Measurements from ENCODE around the gene EXOC4. TPM values are rescaled to one million over a fixed set of nuclear protein-coding genes. Genes with fewer than 3 reads are reported as not detected.

The EXOC4 gene
- total RNA-seq, 2 donors from 2014 or later: 52.4 to 74.0 TPM

DNA sequence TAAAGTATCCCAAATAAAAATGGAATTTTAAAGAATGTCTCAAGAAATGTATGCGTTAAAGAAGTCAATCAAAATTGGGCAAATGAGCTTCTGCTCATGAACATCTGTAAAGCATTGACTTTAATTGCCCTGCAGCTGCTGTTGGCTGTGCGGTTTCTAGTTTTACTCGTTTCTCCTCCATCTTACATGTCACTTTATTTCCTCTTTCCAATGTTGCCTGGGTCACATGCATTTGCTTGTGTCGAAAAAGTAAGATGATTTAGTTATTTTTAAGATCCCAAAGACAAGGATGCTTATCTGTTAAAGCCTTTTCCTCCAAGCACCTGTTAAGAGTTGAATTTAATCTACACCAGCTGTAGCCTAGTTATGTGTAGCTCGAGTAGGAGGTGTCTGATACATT lies 310.4 kb downstream of the EXOC4 start:
- ATAC-seq: no peak
- DNase-seq (ENCODE audit: low spot score in 2 of 2): no peak
- H3K27ac Mint-ChIP-seq: no peak overlapping the region
- peaks cover 13 to 19% of the 10 kb centered on the region in 2 donors for H3K36me3 Mint-ChIP-seq
- H3K9me3 Mint-ChIP-seq: no peaks in the 10 kb centered on the region

DNA sequence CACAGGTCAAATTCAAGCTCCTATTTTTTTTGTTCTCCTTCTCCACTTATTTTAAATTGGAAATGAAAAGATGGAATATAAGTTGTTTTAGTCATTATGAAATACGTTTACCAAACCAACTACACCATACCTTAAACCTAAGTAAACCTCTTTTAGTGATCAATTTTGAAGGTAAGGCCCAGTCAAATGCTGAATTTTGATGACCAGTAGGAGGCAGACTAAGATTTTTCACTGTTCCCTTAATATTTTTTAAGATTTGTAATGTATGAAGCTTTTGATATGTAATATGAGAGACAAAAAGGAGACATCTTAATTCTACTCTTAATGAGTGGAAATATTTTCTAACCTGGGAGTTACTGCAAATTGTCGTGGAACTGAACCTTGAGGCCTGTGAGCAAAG lies 311.6 kb downstream of the EXOC4 start:
- ATAC-seq (no peak), DNase-seq (ENCODE audit: low spot score in 2 of 2) (no peak)
- no peaks in the 10 kb centered on the region for H3K9me3 Mint-ChIP-seq
- H3K27ac Mint-ChIP-seq: no peak overlapping the region
- peaks cover 13 to 19% of the 10 kb centered on the region in 2 donors for H3K36me3 Mint-ChIP-seq

DNA sequence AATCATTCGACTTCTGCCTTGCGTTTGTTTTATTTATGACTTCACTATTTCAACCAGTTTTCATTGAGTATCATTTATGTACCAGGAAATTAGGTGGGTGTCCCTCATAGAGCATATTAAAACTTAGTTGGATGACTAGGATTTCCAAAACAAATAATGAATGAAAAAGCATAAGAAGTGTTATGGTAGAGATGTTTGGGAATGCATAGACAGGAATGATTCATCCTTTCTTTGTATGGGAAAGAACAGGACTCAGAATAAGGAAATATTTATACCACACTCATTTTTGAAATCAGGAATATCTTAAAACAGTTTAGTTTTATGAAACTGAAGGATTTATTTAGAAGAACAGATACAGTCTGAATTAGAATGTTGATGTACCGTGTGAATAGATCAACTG lies 315.7 kb downstream of the EXOC4 start:
- no peak for ATAC-seq
- peaks cover 13 to 19% of the 10 kb centered on the region in 2 donors for H3K36me3 Mint-ChIP-seq
- DNase-seq (ENCODE audit: low spot score in 2 of 2): no peak
- H3K27ac Mint-ChIP-seq: no peak overlapping the region
- H3K9me3 Mint-ChIP-seq: no peaks in the 10 kb centered on the region

DNA sequence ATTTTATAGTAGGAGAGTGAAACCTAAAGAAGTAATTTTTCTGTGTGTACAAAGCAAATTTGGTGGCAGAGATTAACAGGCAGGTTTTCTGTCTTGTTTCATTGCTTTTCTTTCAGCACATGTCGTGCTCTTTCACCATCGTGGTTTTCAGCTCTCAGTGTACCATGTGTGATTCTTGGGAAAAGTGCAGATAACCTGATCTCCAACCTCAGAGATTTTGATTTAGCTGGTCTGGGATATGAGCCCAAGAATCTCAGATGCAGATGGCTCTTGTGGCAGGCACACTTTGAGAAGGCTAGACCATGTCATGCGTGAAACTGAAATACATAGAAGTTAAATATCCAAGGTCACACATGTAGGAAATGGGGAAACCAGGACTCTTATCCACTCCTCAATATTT lies 317.4 kb downstream of the EXOC4 start:
- Mint-ChIP-seq H3K27ac (no peak overlapping the region), H3K9me3 (no peaks in the 10 kb centered on the region), H3K36me3 (peaks cover under 1 to 5% of the 10 kb centered on the region in 2 donors)
- DNase-seq (ENCODE audit: low spot score in 2 of 2) (no peak), ATAC-seq (no peak)

DNA sequence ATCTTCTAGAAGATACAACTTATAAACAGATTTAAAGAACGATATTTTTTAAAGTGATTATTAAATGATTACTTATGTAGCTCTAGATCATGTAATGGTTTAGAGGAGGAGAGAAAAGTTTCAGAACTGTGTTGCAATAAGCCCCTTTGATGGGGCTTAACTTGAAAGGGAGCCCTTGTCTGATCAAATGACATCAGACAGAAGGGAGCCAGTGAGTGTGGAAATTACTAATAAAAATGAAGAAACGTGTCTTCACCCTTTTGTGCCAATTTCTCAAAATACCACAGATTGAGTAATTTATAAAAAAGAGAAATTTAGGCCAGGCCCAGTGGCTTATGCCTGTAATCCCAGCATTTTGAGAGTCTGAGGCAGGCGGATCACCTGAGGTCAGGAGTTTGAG lies 318.2 kb downstream of the EXOC4 start:
- DNase-seq (ENCODE audit: low spot score in 2 of 2) (no peak), ATAC-seq (no peak)
- no peaks in the 10 kb centered on the region for H3K36me3 Mint-ChIP-seq
- no peak overlapping the region for H3K27ac Mint-ChIP-seq
- H3K9me3 Mint-ChIP-seq: no peaks in the 10 kb centered on the region

DNA sequence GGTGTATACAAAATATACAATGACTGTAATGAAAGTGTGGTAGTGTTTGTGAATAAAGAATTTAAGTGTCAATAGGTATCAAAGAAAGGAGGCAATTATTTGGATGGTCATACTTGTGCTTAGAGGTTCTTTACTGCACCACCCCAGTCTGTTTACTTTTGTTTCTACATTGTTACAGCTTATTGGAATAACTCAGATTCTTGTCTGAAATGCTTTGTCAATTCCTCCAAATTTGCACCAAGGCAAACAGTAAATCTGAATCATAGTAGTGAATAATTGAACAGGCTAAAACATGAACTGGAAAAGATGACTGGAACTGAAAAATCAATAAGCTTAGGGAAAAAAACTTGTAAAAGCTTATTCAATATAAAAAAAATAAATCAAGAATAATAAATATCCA lies 319.2 kb downstream of the EXOC4 start:
- no peak overlapping the region for H3K27ac Mint-ChIP-seq

DNA sequence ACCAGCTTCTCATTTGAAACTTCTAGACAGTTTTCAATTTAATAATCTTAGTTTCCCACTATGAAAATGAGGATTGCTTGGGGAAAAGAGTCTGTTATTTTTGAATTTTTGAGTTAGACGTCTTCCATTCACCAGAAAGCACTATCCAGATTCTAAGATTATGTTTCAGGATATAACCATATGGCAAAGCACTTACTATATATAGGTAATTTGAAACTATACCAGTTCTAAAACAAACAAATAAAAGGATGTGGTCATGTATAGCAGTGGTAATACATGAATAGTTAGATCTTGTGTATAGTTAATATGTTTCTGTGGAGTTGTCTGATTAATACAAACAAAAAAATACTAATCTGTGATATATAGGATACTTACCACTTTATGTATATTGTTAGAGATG lies 320.0 kb downstream of the EXOC4 start:
- DNase-seq (ENCODE audit: low spot score in 2 of 2) (no peak), ATAC-seq (no peak)
- Mint-ChIP-seq H3K27ac (no peak overlapping the region), H3K9me3 (no peaks in the 10 kb centered on the region), H3K36me3 (no peaks in the 10 kb centered on the region)

More for the DNA sequence above, 319.2 kb downstream of the EXOC4 start:
- ATAC-seq (no peak), DNase-seq (ENCODE audit: low spot score in 2 of 2) (no peak)
- H3K36me3 Mint-ChIP-seq: no peaks in the 10 kb centered on the region
- H3K9me3 Mint-ChIP-seq: no peaks in the 10 kb centered on the region

DNA sequence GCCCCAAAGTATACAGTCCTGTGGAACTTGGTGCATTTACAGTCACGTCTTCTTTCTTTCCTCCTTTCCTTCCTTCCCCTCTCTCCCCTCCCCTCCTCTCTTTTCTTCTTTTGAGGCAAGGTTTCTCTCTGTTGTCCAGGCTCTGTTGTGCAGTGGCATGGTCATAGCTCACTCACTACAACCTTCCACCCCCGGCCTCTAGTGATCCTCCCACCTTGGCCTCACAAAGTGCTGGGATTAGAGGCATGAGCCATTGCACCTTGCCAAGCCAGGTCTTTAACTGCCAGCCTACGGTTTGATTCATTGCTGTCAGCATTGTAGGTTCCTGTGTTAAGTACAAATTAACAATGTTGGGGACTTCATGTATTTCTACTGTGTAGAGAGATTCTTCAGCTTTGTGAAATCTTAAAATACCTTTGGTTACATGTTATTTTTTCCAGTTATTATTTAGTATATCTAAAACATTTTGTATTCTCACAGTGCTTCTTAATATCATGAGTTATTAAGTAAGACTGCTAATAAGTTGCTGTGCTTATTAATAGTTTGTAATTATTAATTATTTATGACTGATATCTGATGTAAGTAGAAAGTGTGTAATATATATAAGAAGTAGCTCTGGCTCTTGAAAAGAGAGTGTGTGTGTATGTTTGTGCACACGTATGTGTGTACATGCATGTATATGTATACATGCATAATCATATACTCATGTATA lies 320.8 kb downstream of the EXOC4 start:
- Mint-ChIP-seq H3K9me3 (no peaks in the 10 kb centered on the region), H3K27ac (no peak overlapping the region), H3K36me3 (no peaks in the 10 kb centered on the region)
- ATAC-seq: no peak
- DNase-seq (ENCODE audit: low spot score in 2 of 2): no peak

DNA sequence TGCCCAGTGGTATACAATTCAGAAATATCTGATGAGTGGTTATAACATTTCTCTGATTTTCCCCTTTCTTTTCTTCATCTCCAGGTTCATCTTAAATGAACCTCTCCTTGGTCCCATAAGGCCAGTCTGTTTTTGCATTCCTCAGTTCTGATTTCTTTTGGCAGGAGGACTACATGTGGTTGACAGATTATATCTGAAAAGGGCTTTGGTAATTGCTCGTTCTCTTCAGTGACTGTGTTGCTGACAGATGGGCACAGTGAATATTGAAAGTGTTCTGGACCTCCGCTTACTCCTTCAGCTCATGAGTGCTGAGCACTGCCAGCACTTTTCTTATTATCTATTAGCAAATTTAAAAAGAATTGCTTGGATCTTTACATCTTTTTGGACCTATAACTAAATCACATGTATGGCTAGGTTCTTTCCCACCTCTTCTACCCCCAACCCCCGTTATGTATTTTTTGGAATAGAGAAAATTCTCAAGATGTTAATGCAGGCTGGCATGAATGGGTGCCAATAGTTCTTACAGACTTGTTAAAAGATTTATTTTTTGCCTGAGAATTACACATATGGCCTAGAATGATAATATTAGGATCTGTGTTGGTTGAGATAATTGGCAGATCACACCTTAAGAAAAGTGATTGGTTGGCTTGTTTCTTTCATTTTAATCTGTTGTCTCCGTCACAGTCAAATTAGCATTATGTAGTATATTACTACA lies 323.0 kb downstream of the EXOC4 start:
- ATAC-seq: no peak
- H3K27ac Mint-ChIP-seq: no peak overlapping the region
- no peaks in the 10 kb centered on the region for H3K9me3 Mint-ChIP-seq
- peaks cover 0 to 6% of the 10 kb centered on the region in 2 donors for H3K36me3 Mint-ChIP-seq
- DNase-seq (ENCODE audit: low spot score in 2 of 2): no peak

DNA sequence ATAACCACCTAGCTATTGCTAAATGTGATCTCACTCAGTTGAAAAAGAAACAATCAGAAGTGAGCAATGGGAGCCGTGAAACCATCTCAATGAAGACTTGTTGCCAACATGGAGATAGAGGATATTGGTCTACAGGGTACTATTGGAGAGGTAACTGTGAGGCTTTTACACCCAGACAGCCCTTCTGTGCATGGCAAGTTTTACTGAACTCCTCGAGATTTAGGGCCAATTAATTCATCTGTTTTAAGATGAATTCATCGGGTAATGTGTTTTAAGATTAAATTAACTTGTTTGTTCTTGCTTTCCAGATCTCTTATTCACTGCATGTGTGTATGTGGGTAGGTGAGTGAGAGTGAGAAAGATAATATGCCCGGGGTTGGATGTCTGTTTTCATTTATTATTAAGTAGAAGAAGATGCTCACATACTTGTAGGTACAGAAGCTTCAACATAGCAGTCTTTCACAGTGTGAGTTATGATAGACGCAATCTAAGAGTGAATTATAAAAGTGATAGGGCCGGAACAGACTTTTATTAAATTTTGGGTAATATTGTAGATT lies 323.8 kb downstream of the EXOC4 start:
- Mint-ChIP-seq H3K9me3 (no peaks in the 10 kb centered on the region), H3K36me3 (peaks cover 0 to 8% of the 10 kb centered on the region in 2 donors), H3K27ac (no peak overlapping the region)
- no peak for ATAC-seq
- no peak for DNase-seq (ENCODE audit: low spot score in 2 of 2)

DNA sequence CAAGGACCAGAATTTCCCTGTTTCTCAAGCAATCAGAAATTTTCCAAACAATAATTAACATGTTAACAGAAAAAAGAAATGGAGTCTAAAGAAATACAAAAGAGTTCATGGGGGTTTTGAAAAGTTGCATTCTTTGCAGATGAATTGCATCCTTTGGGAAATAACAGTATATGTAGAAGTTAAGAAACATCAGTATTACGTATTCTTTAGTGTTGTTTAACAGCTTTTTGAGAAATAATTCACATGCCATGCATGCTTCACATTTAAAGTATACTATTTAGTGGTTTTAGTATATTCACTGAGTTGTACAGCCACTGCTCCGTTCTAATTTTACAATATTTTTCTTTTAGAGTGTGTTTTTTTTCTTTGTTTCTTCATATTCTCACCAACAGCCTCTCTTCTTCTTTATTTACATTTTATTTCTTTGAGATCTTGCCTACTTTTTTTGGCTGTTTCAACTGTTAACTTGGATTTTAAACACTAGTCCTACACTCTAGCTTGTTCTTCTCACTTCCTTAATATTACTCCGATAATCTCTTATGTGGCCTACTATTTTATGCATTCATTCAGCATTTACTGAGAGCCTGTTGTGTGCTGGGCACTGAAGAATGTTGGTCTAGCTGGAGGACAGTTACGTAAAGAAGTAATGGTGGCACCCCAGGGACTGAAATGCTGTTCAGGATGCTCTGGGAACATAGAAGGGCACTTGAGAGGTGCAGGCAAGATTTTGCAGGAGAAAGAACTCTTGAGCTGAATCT lies 330.1 kb downstream of the EXOC4 start:
- DNase-seq (ENCODE audit: low spot score in 2 of 2) (no peak), ATAC-seq (no peak)
- Mint-ChIP-seq H3K36me3 (peaks cover 16% of the 10 kb centered on the region in 2 donors), H3K9me3 (peaks cover 4 to 11% of the 10 kb centered on the region in 2 donors), H3K27ac (no peak overlapping the region)

DNA sequence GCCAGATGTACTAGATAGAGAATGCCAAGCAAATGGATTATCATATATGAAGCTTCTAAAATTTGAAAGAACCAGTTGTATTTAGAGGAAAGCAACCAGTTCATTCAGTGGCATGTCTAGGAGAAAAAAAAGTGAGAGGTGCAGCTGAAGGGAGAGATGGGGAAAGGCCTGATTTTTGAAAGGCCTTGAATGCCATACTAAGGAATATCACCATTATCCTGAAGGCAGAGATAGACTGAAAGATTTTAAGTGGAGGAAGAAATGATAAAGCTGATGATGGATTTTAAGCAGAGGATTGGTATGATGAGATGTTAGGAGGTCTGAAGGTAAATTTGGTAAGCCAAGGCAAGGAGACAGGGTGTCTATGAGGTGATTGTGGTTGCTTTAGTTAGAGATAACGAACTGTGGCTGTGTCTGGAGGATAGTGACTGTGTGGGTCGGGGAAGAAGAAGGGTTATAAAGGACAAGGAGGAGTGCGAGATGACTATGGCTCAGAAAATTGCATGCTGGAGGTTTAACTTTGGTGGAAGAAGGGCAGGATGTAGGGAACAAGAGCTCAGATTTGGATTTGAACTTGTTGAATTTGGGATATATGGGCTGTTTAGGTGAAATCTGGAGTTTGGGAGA lies 330.8 kb downstream of the EXOC4 start:
- Mint-ChIP-seq H3K27ac (no peak overlapping the region), H3K36me3 (peaks cover 16% of the 10 kb centered on the region in 2 donors), H3K9me3 (peaks cover 4 to 11% of the 10 kb centered on the region in 2 donors)
- no peak for ATAC-seq
- no peak for DNase-seq (ENCODE audit: low spot score in 2 of 2)

DNA sequence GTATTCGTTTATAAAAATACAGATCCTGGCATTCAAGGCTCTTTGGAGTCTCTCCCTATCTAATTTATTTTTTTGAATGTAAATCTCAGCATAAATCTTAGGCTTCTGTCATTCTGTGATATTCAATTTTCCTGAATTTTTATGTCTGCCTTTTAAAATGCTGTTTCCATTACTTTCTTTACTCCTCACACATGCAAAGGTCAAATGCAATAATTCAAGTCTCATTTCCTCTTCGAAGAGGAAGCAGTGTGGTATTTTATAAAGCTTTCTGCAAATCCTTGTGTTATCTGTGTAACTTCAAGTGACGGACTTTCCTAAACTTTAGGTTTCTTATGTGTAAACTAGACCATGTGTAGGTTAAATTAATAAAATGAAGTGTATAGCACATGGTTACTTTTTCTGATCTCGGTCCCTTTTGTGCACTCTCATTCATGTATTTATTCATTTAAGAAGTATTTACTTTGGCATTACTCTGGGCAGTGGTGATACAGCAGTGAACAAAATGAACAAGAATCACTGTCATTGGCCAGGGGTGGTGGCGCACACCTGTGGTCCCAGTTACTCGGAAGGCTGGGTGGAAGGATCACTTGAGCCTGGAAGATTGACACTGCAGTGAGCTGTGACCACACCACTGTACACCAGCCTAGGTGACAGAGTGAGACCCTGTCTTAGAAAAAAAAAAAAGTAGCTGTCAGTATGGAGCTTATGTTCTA lies 332.2 kb downstream of the EXOC4 start:
- Mint-ChIP-seq H3K9me3 (peaks cover 4 to 11% of the 10 kb centered on the region in 2 donors), H3K36me3 (peaks cover 16 to 20% of the 10 kb centered on the region in 2 donors), H3K27ac (no peak overlapping the region)
- ATAC-seq (no peak), DNase-seq (ENCODE audit: low spot score in 2 of 2) (no peak)

DNA sequence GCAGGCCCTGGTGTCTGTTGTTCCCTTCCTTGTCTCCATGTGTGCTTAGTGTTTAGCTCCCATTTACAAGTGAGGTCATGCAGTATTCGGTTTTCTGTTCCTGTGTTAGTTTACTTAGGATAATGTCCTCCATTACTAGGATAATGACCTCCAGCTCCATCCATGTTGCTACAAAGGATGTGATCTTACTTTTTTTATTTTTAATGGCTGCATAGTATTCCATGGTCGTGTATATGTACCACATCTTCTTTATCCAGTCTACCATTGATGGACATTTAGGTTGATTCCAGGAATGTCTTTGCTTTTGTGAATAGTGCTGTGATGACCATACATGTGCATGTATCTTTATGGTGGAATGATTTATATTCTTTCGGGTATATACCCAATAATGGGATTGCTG lies 333.4 kb downstream of the EXOC4 start:
- Mint-ChIP-seq H3K36me3 (peaks cover 7 to 20% of the 10 kb centered on the region in 2 donors), H3K27ac (no peak overlapping the region), H3K9me3 (peaks cover 4 to 11% of the 10 kb centered on the region in 2 donors)
- no peak for ATAC-seq
- DNase-seq (ENCODE audit: low spot score in 2 of 2): no peak

DNA sequence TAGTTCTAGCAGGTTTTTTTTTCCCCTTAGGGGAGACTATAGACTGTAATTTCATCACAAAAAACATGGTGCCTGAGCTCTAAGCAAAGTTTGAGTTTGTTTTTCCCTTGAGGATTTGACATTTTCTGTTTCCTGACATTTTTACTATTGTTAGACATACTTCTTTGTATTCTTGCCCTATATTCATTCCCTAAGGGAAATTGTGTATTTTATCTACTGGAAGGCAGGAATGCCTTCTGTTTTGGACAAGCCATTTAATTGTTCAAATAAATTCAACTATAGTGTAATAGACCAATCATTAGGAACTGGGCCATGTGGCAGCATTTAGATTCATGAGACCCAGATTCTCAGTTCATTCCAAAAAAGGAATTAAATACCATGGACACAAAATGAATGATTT lies 335.0 kb downstream of the EXOC4 start:
- no peak for ATAC-seq
- peaks cover 7 to 20% of the 10 kb centered on the region in 2 donors for H3K36me3 Mint-ChIP-seq
- H3K9me3 Mint-ChIP-seq: peaks cover 4 to 11% of the 10 kb centered on the region in 2 donors
- DNase-seq (ENCODE audit: low spot score in 2 of 2): no peak
- H3K27ac Mint-ChIP-seq: no peak overlapping the region

DNA sequence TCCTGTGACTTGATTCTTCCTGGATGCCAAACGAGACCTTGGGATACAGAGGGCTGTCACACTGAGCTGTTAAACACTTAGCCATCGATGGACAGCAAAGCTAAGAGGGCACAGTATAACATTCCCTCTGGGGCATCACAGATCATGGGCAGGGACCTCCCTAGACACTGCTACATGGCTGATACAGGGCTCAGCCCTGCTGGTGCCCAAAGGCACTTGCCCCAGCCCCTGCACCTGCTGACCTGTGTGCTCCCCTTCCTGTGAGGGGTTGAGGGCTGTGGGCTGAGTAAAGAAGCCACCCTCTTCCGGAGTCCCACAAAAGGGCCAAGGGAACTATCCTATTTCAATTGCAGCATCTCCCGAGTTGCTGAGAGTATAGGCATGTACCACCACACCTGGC lies 337.9 kb downstream of the EXOC4 start:
- no peak overlapping the region for H3K27ac Mint-ChIP-seq
- ATAC-seq (peak in 1 of 2 donors; percentile 13), DNase-seq (ENCODE audit: low spot score in 2 of 2) (no peak)
- peaks cover 0 to 4% of the 10 kb centered on the region in 2 donors for H3K9me3 Mint-ChIP-seq
- H3K36me3 Mint-ChIP-seq: peaks cover 0 to 13% of the 10 kb centered on the region in 2 donors

Measured in activated naive CD4-positive, alpha-beta T cell treated with anti-CD3 and anti-CD28 coated beads, Interleukin-2, amount 50 U/mL, for 72 hours (primary cell).